Measurements from ENCODE around the gene ADAMTS14.

Gene ADAMTS14

GRCh38 chr10:70799124-70799523, 126.8 kb downstream of the ADAMTS14 start:
- FAIRE-seq: no peak
- DNase-seq (ENCODE audit: insufficient read length, low spot score): no peak
- TF ChIP-seq POLR2A (IDR thresholded peaks at IDR 0.05; ENCODE audit: low read depth, low read length): no peak

- FAIRE-seq: no peak
Observed at GRCh38 chr10:70801854-70802253, 129.5 kb downstream of the ADAMTS14 start.

GRCh38 chr10:70803775-70804420, 131.6 kb downstream of the ADAMTS14 start:
- no peak for FAIRE-seq
- TF ChIP-seq POLR2A (IDR thresholded peaks at IDR 0.05; ENCODE audit: low read depth, low read length): no peak
- no peak for DNase-seq (ENCODE audit: insufficient read length, low spot score)

More at GRCh38 chr10:70801854-70802253, 129.5 kb downstream of the ADAMTS14 start:
- TF ChIP-seq POLR2A (IDR thresholded peaks at IDR 0.05; ENCODE audit: low read depth, low read length): no peak
- no peak for DNase-seq (ENCODE audit: insufficient read length, low spot score)

- FAIRE-seq: no peak
- no peak for TF ChIP-seq POLR2A (IDR thresholded peaks at IDR 0.05; ENCODE audit: low read depth, low read length)
- no peak for DNase-seq (ENCODE audit: insufficient read length, low spot score)
Observed at GRCh38 chr10:70804421-70804808, 132.1 kb downstream of the ADAMTS14 start.

- DNase-seq (ENCODE audit: insufficient read length, low spot score) (no peak), FAIRE-seq (no peak)
- no peak for TF ChIP-seq POLR2A (IDR thresholded peaks at IDR 0.05; ENCODE audit: low read depth, low read length)
Observed at GRCh38 chr10:70805619-70806215, 133.4 kb downstream of the ADAMTS14 start.

GRCh38 chr10:70806841-70807240, 134.5 kb downstream of the ADAMTS14 start:
- no peak for FAIRE-seq
- no peak for TF ChIP-seq POLR2A (IDR thresholded peaks at IDR 0.05; ENCODE audit: low read depth, low read length)
- no peak for DNase-seq (ENCODE audit: insufficient read length, low spot score)

GRCh38 chr10:70807556-70807955, 135.2 kb downstream of the ADAMTS14 start:
- no peak for TF ChIP-seq POLR2A (IDR thresholded peaks at IDR 0.05; ENCODE audit: low read depth, low read length)
- FAIRE-seq: no peak
- DNase-seq (ENCODE audit: insufficient read length, low spot score): no peak

GRCh38 chr10:70809011-70809611, 136.8 kb downstream of the ADAMTS14 start:
- FAIRE-seq (no peak), DNase-seq (ENCODE audit: insufficient read length, low spot score) (no peak)
- TF ChIP-seq POLR2A (IDR thresholded peaks at IDR 0.05; ENCODE audit: low read depth, low read length): no peak

- no peak for DNase-seq (ENCODE audit: insufficient read length, low spot score)
- no peak for TF ChIP-seq POLR2A (IDR thresholded peaks at IDR 0.05; ENCODE audit: low read depth, low read length)
- FAIRE-seq: no peak
Observed at GRCh38 chr10:70809726-70810125, 137.4 kb downstream of the ADAMTS14 start.

GRCh38 chr10:70810967-70811366, 138.7 kb downstream of the ADAMTS14 start:
- no peak for TF ChIP-seq POLR2A (IDR thresholded peaks at IDR 0.05; ENCODE audit: low read depth, low read length)
- DNase-seq (ENCODE audit: insufficient read length, low spot score) (no peak), FAIRE-seq (no peak)

GRCh38 chr10:70811881-70812280, 139.6 kb downstream of the ADAMTS14 start:
- no peak for TF ChIP-seq POLR2A (IDR thresholded peaks at IDR 0.05; ENCODE audit: low read depth, low read length)
- DNase-seq (ENCODE audit: insufficient read length, low spot score) (no peak), FAIRE-seq (no peak)

Measured in H54 (cell line).